Measurements from ENCODE around the gene MYBBP1A.

GRCh38 chr17:4557626-4558346 is 2.6 kb upstream of the MYBBP1A start:
- no peak for TF ChIP-seq GATA2 (IDR thresholded peaks at IDR 0.05; ENCODE audit: low read depth, low read length)
- TF ChIP-seq GATA3 (IDR thresholded peaks at IDR 0.05; ENCODE audit: low read depth, low read length), result no peak

All from SH-SY5Y (cell line).